T47D (cell line): ENCODE measurements around the gene TPM4.
"Not testable (repeated sequence)": the region's sequence is repeated elsewhere in the genome, so short reads cannot be mapped to it uniquely, and the experiment has no call there.

Experiments
- DNase-seq, 2 experiments: peaks; one replicate each; pipeline versions ENCODE4 v3.0.0 to v3.0.0-alpha.2; 2011 to 2012; ENCODE audit warnings: low read depth in 1 of 2, low spot score in 1 of 2
- JUND ChIP-seq: IDR thresholded peaks from 2 replicates; pipeline ENCODE4 v1.6.1; 2012; ENCODE audit warnings: low read depth
- in situ Hi-C: cut with HindIII; loops from 2 replicates; pipeline ENCODE4 v1.10.0; 2016; ENCODE audit warnings: low sequenced_read_pairs, low pct_unique_long_range_greater_than_20kb

The TPM4 gene

GRCh38 chr19:16076154-16076957 is at the start of gene TPM4:
Gene TPM4, plus strand, starts transcription at chr19:16076495. Its CDS starts 71 bp downstream, at chr19:16076566.
- in situ Hi-C loops, result no loop called here
- TF ChIP-seq JUND, result no peak
- DNase-seq, result no peak

GRCh38 chr19:16026756-16027155 is 49.5 kb upstream of the TPM4 start:
- in situ Hi-C loops, result no loop called here
- TF ChIP-seq JUND, result no peak

GRCh38 chr19:16027528-16027927 is 48.8 kb upstream of the TPM4 start:
- DNase-seq, result no peak
- in situ Hi-C loops, result no loop called here
- no peak for TF ChIP-seq JUND

More at GRCh38 chr19:16026756-16027155, 49.5 kb upstream of the TPM4 start:
- DNase-seq, result no peak

- in situ Hi-C loops, DNase-seq: not testable (repeated sequence)
Observed at GRCh38 chr19:16030155-16030554, 46.1 kb upstream of the TPM4 start.

GRCh38 chr19:16030964-16031871 is 45.1 kb upstream of the TPM4 start:
- no peak for DNase-seq
- no peak for TF ChIP-seq JUND
- in situ Hi-C loops, result no loop called here

GRCh38 chr19:16031872-16032200 is 44.5 kb upstream of the TPM4 start:
- no peak for TF ChIP-seq JUND
- no peak for DNase-seq
- in situ Hi-C loops, result no loop called here

- TF ChIP-seq JUND, result no peak
- in situ Hi-C loops, result no loop called here
- DNase-seq, result no peak
Observed at GRCh38 chr19:16032509-16033135, 43.7 kb upstream of the TPM4 start.

- no peak for DNase-seq
- no peak for TF ChIP-seq JUND
- in situ Hi-C loops, result no loop called here
Observed at GRCh38 chr19:16033136-16033530, 43.2 kb upstream of the TPM4 start.

- no peak for TF ChIP-seq JUND
- in situ Hi-C loops, result no loop called here
Observed at GRCh38 chr19:16033721-16034120, 42.6 kb upstream of the TPM4 start.

GRCh38 chr19:16034180-16034579 is 42.1 kb upstream of the TPM4 start:
- DNase-seq, result no peak
- TF ChIP-seq JUND, result no peak
- in situ Hi-C loops, result no loop called here

More at GRCh38 chr19:16033721-16034120, 42.6 kb upstream of the TPM4 start:
- no peak for DNase-seq

GRCh38 chr19:16034958-16035560 is 41.2 kb upstream of the TPM4 start:
- no peak for DNase-seq
- in situ Hi-C loops, result no loop called here
- no peak for TF ChIP-seq JUND

GRCh38 chr19:16035601-16036297 is 40.5 kb upstream of the TPM4 start:
- DNase-seq, result no peak
- in situ Hi-C loops, result no loop called here
- no peak for TF ChIP-seq JUND
